Suprapubic skin (tissue), 4 donors: Measurements from ENCODE around the gene TFDP1. TPM values are rescaled to one million over a fixed set of nuclear protein-coding genes. Genes with fewer than 3 reads are reported as not detected.
A peak's percentile ranks its signal among the peaks of the same experiment; 100 is the strongest.
"Not testable (repeated sequence)": the region's sequence is repeated elsewhere in the genome, so short reads cannot be mapped to it uniquely, and the experiment has no call there.

Experiments used
- DNase-seq, 2 donors: peaks; one replicate each; pipeline ENCODE4 v3.0.0-alpha.2; 2019; ENCODE audit warnings: low spot score in 2 of 2
- H3K27ac ChIP-seq: fragments of 200-600 bp; sonication (generic); one replicate; pipeline ENCODE4 v1.5.1; 2019
- H3K27me3 ChIP-seq: fragments of 200-600 bp; sonication (generic); one replicate; pipeline ENCODE4 v1.5.1; 2019
- H3K36me3 ChIP-seq: fragments of 200-600 bp; sonication (generic); one replicate; pipeline ENCODE4 v1.5.1; 2019
- H3K4me1 ChIP-seq: fragments of 200-600 bp; sonication (generic); one replicate; pipeline ENCODE4 v1.5.1; 2019
- H3K4me3 ChIP-seq: fragments of 200-600 bp; sonication (generic); one replicate; pipeline ENCODE4 v1.5.1; 2019; ENCODE audit warnings: mild to moderate bottlenecking
- H3K9me3 ChIP-seq: fragments of 200-600 bp; sonication (generic); one replicate; pipeline ENCODE4 v1.5.1; 2019
- CTCF ChIP-seq, 2 donors: fragments of 200-600 bp in 1 of 2; fragments of 450-650 bp in 1 of 2; sonication (generic) in 1 of 2; IDR thresholded peaks; one replicate each; pipeline ENCODE4 v1.5.1; 2016 to 2019; ENCODE audit warnings: antibody characterized with exemption in 2 of 2, mild to moderate bottlenecking in 1 of 2, moderate library complexity in 1 of 2
- EP300 ChIP-seq: sonication (generic); formaldehyde crosslinking; IDR thresholded peaks from one replicate; pipeline ENCODE4 v1.6.1; 2017; ENCODE audit warnings: antibody characterized with exemption
- POLR2A ChIP-seq, 2 donors: fragments of 450-650 bp; IDR thresholded peaks; one replicate each; pipeline ENCODE4 v1.6.1; 2017; ENCODE audit warnings: antibody characterized with exemption in 2 of 2, mild to moderate bottlenecking in 2 of 2, moderate library complexity in 2 of 2
- POLR2AphosphoS5 ChIP-seq, 3 donors: sonication (generic); formaldehyde crosslinking; IDR thresholded peaks; one replicate each; pipeline ENCODE4 v1.6.1; 2017; ENCODE audit warnings: antibody characterized with exemption in 3 of 3
- WGBS: methylation state at CpG from one replicate; pipeline ENCODE4 v1.1.5; 2018; 5-methylcytosine and 5-hydroxymethylcytosine counted together
- total RNA-seq, 4 donors: library from RNA; depleted of rRNA; stranded (reverse); fragments of >200 nt; gene quantifications; one replicate each; pipeline ENCODE4 v1.1.0, GENCODE V29; 2016

The TFDP1 gene
- total RNA-seq, 4 donors from 2014 or later: 47.5 to 63.3 (median 52.0) TPM

- TF ChIP-seq POLR2A (IDR thresholded peaks at IDR 0.05) (no peak), POLR2AphosphoS5 (IDR thresholded peaks at IDR 0.05) (no peak)
- Histone ChIP-seq H3K4me3 (no peak overlapping the region), H3K27me3 (no peaks in the 10 kb centered on the region), H3K4me1 (no peaks in the 10 kb centered on the region), H3K27ac (no peak overlapping the region), H3K36me3 (no peaks in the 10 kb centered on the region), H3K9me3 (no peaks in the 10 kb centered on the region)
- peak in 1 of 2 donors; percentile 55 for DNase-seq
- WGBS: 91% methylated on average over 15 of the region's 19 CpGs
These were observed 23.0 kb upstream of the TFDP1 start for GRCh38 chr13:113561417-113562084.

DNA sequence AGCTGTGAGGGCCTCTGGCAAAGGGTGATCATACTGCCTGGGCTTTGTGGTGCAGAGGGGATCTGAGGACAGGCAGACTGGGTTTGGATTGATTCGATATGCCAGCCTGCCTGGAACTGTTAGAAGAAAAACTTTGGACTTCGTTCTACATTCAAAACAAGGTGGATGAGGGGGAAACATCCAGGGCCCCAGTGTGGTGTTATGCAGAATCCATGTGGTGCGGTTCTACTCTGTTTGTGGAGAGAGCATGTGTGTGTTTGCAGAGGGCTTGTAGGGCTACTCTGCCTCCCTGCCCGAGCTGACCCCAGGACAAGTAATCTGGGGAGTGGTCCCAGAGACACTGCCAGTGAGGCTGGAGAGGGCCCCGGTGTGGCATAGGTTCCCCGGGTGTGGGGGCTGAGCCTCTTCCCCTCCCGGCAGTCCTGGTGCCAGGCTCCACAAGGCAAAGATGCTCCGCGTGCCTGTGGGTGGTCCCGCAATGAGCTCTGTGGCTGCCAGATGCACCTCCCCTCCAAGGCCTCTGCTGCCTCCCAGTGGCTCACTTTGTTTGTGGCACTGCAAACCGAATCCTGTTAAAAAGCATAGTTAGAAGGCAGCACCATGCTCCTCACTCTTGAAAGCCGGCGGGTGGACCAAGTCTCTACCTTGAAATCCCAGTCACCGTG is 22.3 kb upstream of the TFDP1 start:
- no peak overlapping the region for H3K27ac ChIP-seq
- TF ChIP-seq EP300 (no peak), CTCF (IDR thresholded peaks at IDR 0.05) (peak in 1 of 2 donors; percentile 44)
- 50% methylated on average over 7 of the region's 14 CpGs for WGBS
- no peaks in the 10 kb centered on the region for H3K9me3 ChIP-seq
- H3K27me3 ChIP-seq: no peaks in the 10 kb centered on the region
- no peaks in the 10 kb centered on the region for H3K36me3 ChIP-seq
- H3K4me1 ChIP-seq: no peaks in the 10 kb centered on the region
- H3K4me3 ChIP-seq: no peak overlapping the region
- peak in 1 of 2 donors; percentile 69 for DNase-seq

- no peak overlapping the region for H3K4me3 ChIP-seq
- no peaks in the 10 kb centered on the region for H3K4me1 ChIP-seq
- 70% methylated on average over 7 of the region's 7 CpGs for WGBS
- TF ChIP-seq EP300 (no peak), POLR2AphosphoS5 (IDR thresholded peaks at IDR 0.05) (no peak), CTCF (IDR thresholded peaks at IDR 0.05) (no peak), POLR2A (IDR thresholded peaks at IDR 0.05) (no peak)
- H3K27me3 ChIP-seq: no peaks in the 10 kb centered on the region
- no peak overlapping the region for H3K27ac ChIP-seq
- H3K36me3 ChIP-seq: no peaks in the 10 kb centered on the region
- H3K9me3 ChIP-seq: no peaks in the 10 kb centered on the region
- DNase-seq: peak in 1 of 2 donors; percentile 13
These were observed 21.7 kb upstream of the TFDP1 start for GRCh38 chr13:113562844-113563243.

DNA sequence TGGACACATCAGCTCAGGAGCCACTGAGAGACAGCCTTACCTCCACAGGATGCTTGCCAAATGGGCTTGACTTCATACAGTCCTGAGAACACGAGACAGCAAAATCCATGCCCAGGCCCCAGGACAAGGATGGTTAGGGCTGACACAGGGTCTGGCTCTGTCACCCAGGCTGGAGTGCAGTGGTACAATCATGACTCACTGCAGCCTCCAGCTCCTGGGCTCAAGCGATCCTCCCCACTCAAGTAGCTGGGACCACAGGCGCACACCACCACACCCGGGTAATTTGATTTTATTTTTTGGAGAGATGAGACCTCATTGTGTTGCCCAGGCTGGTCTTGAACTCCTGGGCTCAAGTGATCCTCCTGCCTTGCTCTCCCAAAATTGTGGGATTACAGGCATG is 21.0 kb upstream of the TFDP1 start:
- not testable (repeated sequence) for H3K36me3 ChIP-seq, H3K4me1 ChIP-seq, DNase-seq, H3K4me3 ChIP-seq, H3K27me3 ChIP-seq, H3K9me3 ChIP-seq, H3K27ac ChIP-seq
- WGBS: 83% methylated on average over 1 of the region's 4 CpGs

DNA sequence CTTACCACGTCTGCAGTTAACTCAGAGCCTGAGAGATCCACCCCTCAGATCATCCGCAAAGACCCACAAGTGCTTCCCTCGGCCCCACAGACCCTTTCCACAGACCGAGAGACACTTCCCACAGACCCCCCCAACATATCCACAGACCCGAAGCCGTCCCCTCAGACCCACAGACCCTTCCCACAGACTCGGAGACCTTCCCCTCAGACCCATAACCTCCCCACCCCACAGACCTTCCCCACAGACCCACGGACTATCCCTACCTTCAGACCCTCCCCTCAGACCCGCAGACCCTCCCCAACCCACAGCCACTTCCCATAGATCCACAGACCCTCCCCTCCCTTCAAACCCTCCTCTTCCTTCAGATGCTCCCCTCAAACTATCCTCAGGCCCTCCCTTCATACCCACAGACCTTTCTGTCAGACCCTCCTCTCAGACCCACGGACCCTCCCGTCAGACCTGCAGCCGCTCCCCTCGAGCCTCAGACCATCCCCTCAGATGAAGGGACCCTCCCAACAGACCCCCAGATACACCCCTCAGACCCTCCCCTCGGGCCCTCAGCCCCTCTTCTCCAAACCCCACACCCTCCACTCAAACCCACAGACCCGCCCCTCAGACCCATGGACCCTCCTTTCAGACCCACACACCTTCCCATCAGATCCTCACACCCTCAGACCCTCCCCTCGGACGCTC is 20.1 kb upstream of the TFDP1 start:
- DNase-seq: peak in 1 of 2 donors; percentile 60
- Histone ChIP-seq H3K9me3 (no peaks in the 10 kb centered on the region), H3K4me1 (no peaks in the 10 kb centered on the region), H3K27ac (no peak overlapping the region), H3K27me3 (no peaks in the 10 kb centered on the region), H3K36me3 (no peaks in the 10 kb centered on the region), H3K4me3 (no peak overlapping the region)
- TF ChIP-seq CTCF (IDR thresholded peaks at IDR 0.05) (no peak), EP300 (no peak), POLR2A (IDR thresholded peaks at IDR 0.05) (no peak), POLR2AphosphoS5 (IDR thresholded peaks at IDR 0.05) (no peak)
- 81% methylated on average over 17 of the region's 17 CpGs for WGBS

DNA sequence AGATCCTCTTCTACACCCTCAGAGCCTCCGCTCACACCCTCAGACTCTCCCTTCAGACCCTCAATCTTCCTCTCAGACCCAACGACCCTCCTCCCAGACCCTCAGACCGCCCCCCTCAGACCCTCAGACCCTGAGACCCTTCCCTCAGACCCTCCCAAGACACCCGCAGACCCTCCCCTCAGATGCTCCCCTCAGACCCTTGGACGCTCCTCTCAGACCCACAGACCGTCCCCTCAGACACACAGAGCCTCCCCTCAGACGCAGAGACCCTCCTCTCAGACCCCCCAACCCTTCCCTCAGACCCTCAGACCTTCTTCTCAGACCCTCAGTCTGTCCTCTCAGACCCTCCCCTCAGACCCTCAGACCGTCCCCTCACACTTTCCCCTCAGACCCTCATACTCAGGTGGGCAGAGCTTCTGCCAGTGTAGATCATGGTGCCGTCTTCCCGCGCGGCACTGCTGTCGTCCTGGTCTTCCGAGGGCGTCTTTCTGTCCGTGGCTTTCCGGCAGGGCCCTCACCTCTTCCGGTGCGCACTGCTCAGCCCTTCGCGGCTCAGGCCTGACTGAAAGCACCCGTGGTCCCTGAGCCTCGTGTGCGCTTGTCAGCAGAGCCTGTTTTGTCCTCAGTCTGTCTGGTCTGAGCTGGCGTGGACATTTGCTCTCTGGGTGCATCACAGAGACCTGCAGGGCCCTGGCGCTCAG is 18.9 kb upstream of the TFDP1 start:
- Histone ChIP-seq H3K4me1 (no peaks in the 10 kb centered on the region), H3K4me3 (no peak overlapping the region), H3K9me3 (no peaks in the 10 kb centered on the region), H3K36me3 (no peaks in the 10 kb centered on the region), H3K27me3 (no peaks in the 10 kb centered on the region), H3K27ac (no peak overlapping the region)
- WGBS: 85% methylated on average over 25 of the region's 26 CpGs
- DNase-seq: peak in 1 of 2 donors; percentile 66
- TF ChIP-seq CTCF (IDR thresholded peaks at IDR 0.05) (no peak), POLR2A (IDR thresholded peaks at IDR 0.05) (no peak), EP300 (no peak)
